ENCODE data around the gene TNFRSF8. TPM values are rescaled to one million over a fixed set of nuclear protein-coding genes. Genes with fewer than 3 reads are reported as not detected.

The TNFRSF8 gene
- total RNA-seq, 1 experiment from 2014 or later: 0.13 TPM

GRCh38 chr1:12059722-12060464 lies 3.2 kb upstream of the TNFRSF8 start:
- BruUV-seq (replicated peaks): no TSS peak

DNA sequence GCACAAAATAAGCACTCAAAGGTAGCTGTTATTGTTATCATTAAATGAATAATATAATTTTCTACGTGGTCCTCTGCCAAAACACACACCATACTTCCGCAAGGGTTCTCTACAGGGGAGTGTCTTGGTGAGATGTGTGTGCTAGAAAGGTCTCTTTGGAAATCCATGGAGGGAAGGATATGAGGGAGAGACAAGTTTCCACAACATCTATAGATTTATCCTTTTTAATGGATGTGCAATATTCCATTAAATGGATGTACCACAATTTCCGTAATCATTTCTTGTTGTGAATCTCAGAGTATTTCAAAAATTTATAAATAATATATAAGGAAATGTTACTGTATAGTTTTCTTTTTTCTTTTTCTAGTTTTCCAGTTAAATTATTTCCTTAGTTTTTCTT lies 2.6 kb upstream of the TNFRSF8 start:
- BruUV-seq (replicated peaks): no TSS peak
- no peak overlapping the region for H3K4me3 ChIP-seq (ENCODE audit: low read depth in 2 of 2, low read length in 2 of 2)
- TF ChIP-seq, protein P1, sequence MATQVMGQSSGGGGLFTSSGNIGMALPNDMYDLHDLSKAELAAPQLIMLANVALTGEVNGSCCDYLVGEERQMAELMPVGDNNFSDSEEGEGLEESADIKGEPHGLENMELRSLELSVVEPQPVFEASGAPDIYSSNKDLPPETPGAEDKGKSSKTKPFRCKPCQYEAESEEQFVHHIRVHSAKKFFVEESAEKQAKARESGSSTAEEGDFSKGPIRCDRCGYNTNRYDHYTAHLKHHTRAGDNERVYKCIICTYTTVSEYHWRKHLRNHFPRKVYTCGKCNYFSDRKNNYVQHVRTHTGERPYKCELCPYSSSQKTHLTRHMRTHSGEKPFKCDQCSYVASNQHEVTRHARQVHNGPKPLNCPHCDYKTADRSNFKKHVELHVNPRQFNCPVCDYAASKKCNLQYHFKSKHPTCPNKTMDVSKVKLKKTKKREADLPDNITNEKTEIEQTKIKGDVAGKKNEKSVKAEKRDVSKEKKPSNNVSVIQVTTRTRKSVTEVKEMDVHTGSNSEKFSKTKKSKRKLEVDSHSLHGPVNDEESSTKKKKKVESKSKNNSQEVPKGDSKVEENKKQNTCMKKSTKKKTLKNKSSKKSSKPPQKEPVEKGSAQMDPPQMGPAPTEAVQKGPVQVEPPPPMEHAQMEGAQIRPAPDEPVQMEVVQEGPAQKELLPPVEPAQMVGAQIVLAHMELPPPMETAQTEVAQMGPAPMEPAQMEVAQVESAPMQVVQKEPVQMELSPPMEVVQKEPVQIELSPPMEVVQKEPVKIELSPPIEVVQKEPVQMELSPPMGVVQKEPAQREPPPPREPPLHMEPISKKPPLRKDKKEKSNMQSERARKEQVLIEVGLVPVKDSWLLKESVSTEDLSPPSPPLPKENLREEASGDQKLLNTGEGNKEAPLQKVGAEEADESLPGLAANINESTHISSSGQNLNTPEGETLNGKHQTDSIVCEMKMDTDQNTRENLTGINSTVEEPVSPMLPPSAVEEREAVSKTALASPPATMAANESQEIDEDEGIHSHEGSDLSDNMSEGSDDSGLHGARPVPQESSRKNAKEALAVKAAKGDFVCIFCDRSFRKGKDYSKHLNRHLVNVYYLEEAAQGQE (IDR thresholded peaks at IDR 0.05; ENCODE audit: insufficient read depth in 1 of 2, low read depth in 2 of 2, low read length in 1 of 2): no peak
- TF ChIP-seq TCF7L2 (IDR thresholded peaks at IDR 0.05; ENCODE audit: low read depth, low read length): no peak
- TF ChIP-seq POLR2AphosphoS5 (IDR thresholded peaks at IDR 0.05; ENCODE audit: low read depth, low read length): no peak
- TF ChIP-seq, protein P2, sequence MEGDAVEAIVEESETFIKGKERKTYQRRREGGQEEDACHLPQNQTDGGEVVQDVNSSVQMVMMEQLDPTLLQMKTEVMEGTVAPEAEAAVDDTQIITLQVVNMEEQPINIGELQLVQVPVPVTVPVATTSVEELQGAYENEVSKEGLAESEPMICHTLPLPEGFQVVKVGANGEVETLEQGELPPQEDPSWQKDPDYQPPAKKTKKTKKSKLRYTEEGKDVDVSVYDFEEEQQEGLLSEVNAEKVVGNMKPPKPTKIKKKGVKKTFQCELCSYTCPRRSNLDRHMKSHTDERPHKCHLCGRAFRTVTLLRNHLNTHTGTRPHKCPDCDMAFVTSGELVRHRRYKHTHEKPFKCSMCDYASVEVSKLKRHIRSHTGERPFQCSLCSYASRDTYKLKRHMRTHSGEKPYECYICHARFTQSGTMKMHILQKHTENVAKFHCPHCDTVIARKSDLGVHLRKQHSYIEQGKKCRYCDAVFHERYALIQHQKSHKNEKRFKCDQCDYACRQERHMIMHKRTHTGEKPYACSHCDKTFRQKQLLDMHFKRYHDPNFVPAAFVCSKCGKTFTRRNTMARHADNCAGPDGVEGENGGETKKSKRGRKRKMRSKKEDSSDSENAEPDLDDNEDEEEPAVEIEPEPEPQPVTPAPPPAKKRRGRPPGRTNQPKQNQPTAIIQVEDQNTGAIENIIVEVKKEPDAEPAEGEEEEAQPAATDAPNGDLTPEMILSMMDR (IDR thresholded peaks at IDR 0.05): no peak
- no peak for TF ChIP-seq SIN3A (IDR thresholded peaks at IDR 0.05; ENCODE audit: borderline replicate concordance, insufficient read depth, low read depth, low read length)
- peaks cover under 1% of the 10 kb centered on the region for H3K27me3 ChIP-seq (ENCODE audit: control insufficient read depth, insufficient read depth, low read length)
- DNase-seq (ENCODE audit: low read depth, low spot score): no peak
- no peak overlapping the region for H3K27ac ChIP-seq (ENCODE audit: low read length)
- ChIA-PET POLR2A (no interaction called here), CTCF (no interaction called here)
- H3K4me1 ChIP-seq (ENCODE audit: control insufficient read depth, insufficient read depth, low read length): no peaks in the 10 kb centered on the region
- H3K9me3 ChIP-seq (ENCODE audit: control insufficient read depth, insufficient read depth, low read depth, low read length): no peaks in the 10 kb centered on the region
- no peak for ATAC-seq
- intact Hi-C loops (cut with micrococcal nuclease; ENCODE audit: unreplicated experiment): no loop called here
- H3K36me3 ChIP-seq (ENCODE audit: control insufficient read depth, insufficient read depth, low read length): no peaks in the 10 kb centered on the region
- in situ Hi-C loops (cut with HindIII; ENCODE audit: low pct_unique_long_range_greater_than_20kb, low sequenced_read_pairs): no loop called here

More at GRCh38 chr1:12059722-12060464, 3.2 kb upstream of the TNFRSF8 start:
- Histone ChIP-seq H3K9me3 (ENCODE audit: control insufficient read depth, insufficient read depth, low read depth, low read length) (no peaks in the 10 kb centered on the region), H3K27ac (ENCODE audit: low read length) (no peak overlapping the region), H3K27me3 (ENCODE audit: control insufficient read depth, insufficient read depth, low read length) (no peaks in the 10 kb centered on the region; the same call in 1 of the 2 replicates), H3K4me3 (ENCODE audit: low read depth in 2 of 2, low read length in 2 of 2) (no peak overlapping the region), H3K4me1 (ENCODE audit: control insufficient read depth, insufficient read depth, low read length) (no peaks in the 10 kb centered on the region), H3K36me3 (ENCODE audit: control insufficient read depth, insufficient read depth, low read length) (no peaks in the 10 kb centered on the region)
- in situ Hi-C loops (cut with HindIII; ENCODE audit: low pct_unique_long_range_greater_than_20kb, low sequenced_read_pairs): no loop called here
- intact Hi-C loops (cut with micrococcal nuclease; ENCODE audit: unreplicated experiment): no loop called here
- TF ChIP-seq, protein P2 (IDR thresholded peaks at IDR 0.05): no peak
- DNase-seq (ENCODE audit: low read depth, low spot score) (no peak), ATAC-seq (no peak)
- ChIA-PET POLR2A (no interaction called here), CTCF (no interaction called here)

Measured in Panc1 (cell line).